CD4-positive, alpha-beta T cell treated with Interferon gamma for 1 hour (primary cell): ENCODE data around the gene TTC9.

Experiments used
- DNase-seq: peaks from one replicate; pipeline ENCODE4 v3.0.0-alpha.2; 2020

TTC9 gene

GRCh38 chr14:70646705-70647104, 5.0 kb downstream of the TTC9 start:
- no peak for DNase-seq

- no peak for DNase-seq
Measured at GRCh38 chr14:70648346-70648745, 6.6 kb downstream of the TTC9 start.

GRCh38 chr14:70649803-70650202, 8.1 kb downstream of the TTC9 start:
- DNase-seq, result no peak

- DNase-seq, result no peak
Measured at GRCh38 chr14:70651522-70651921, 9.8 kb downstream of the TTC9 start.

- DNase-seq, result no peak
Measured at GRCh38 chr14:70652871-70653270, 11.2 kb downstream of the TTC9 start.

DNA sequence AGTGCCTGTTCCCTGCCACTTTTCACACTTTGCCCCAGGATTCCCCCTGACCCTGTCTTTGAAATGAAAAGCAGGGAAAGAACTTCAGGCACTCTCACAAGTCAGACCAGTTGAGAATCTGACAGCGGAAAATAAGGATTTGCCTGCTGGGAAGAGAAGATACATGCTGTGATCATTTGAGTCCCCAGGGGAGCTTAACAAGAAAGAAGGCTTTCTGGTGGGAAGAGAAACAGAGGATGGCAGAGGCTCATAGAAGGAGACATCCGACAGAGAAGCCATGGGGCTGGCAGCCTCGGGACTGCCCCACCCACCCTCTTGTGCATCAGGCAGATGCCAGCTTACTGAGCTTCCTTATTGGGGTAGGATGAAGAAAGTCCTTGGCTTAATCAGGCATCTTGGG, 11.9 kb downstream of the TTC9 start:
- DNase-seq, result no peak

DNA sequence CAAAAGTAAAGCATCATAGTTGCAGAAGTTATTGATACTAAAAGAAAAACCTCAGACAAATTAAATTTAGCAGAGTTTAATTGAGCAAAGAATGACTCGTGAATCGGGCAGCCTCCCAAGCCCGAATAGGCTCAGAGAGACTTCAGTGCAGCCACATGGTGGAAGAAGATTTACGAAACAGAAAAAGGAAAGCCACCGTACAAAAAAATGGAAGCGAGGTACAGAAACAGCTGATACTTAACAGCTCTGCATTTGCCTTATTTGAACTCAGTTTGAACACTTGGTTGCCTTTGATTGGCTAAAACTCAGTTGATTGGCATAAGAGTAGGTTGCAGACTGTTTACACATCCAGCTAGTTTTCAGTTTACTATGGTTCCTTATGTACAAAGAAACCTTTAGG, 12.9 kb downstream of the TTC9 start:
- no peak for DNase-seq

- DNase-seq, result peak; percentile 84
Measured at GRCh38 chr14:70655110-70655826, 13.6 kb downstream of the TTC9 start.

- peak; percentile 53 for DNase-seq
Measured at GRCh38 chr14:70658899-70659298, 17.2 kb downstream of the TTC9 start.

GRCh38 chr14:70660967-70661893, 19.5 kb downstream of the TTC9 start:
- DNase-seq, result peak; percentile 59

- DNase-seq, result no peak
Measured at GRCh38 chr14:70662080-70662479, 20.4 kb downstream of the TTC9 start.

DNA sequence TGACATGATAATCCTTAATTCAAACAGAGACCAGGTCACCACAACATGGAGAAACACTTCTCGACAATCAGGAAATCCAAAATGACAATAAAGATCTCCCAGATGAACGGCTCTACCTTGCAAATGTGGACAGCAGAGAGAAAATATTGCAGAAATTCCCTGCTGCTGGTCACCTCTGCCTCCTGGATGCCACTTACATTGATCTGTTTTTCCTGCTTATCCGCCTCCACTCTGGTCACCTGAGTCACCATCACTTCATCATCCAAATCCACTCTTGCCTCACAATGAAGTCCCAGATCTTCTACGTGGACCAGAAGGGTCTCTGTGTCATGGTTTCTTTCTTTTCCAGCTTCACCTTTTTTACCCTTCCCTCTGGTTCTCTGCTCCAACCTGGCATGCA, 21.1 kb downstream of the TTC9 start:
- DNase-seq, result no peak

DNA sequence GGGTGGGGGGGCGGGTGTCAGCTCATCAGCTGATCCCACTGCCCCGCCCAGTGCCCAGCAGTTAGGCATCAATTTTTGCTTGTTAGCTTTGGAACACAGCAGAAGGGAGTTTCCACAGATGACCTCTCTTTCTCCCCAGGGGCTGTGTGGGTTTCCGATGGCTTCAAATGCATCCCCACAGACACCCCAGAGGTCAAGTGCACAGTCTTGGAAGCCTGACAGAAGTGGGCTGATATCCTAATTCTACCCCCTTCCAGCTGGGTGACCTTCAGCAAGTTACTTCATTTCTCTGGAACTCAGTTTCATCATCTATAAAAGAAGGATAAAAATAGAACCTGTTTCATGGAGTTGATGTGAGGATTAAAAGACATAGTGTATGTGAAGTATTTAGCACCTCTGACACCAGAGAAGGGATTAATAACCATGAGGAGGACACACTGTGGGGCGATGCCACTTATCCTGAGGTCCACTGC, 22.0 kb downstream of the TTC9 start:
- DNase-seq, result no peak

DNA sequence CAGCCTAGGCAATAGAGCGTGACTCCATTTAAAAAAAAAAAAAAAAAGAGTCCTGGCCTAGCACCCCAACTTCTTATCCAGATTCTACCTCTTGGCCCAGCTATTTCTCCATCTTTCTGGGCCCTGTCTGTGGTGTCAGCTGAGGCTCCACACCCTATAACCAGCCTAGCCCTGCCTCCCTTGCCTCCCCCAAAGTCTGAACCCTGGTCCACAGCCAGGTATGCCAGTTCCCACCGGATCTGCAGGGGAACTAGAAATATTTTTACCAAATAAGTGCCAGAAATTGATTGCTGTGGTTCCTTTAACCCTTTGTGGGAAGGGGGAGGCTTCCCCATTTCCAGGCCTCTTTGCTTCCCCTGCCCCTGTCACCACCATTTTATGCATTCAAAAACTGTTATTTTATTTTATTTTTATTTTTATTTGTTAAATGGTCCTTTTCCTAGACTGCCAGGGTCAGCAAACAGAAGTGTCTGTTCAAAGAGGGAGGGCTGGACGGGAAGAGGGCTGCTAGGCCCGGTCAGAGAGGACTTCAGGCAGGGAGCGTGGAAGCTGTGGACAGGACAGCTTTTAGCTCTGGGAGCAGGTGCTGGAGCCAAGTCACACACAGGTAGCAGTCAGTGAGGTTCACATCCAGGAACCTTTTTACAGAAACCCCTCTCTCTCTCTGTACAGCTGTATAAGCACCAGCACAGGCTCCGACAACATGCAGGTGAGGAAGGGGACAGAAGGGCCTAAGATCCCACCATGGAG, 23.2 kb downstream of the TTC9 start:
- DNase-seq, result no peak

GRCh38 chr14:70665448-70666360, 24.0 kb downstream of the TTC9 start:
- no peak for DNase-seq

DNA sequence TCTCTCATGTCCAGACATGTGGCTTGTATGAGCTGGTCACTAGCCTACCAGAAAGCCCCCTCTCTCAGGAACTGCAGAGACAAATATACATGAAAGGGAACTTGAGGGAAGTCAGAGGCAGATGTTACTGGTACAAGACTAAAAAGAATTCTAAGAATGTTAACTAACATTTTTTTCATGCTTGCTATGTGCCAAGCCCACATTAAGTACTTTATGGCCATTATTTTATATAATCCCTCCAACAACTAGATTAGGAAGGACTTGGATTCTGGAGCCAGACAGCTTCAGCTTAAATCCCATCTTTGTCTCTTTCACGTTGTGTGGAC, 24.6 kb downstream of the TTC9 start:
- no peak for DNase-seq

GRCh38 chr14:70670992-70671651, 29.4 kb downstream of the TTC9 start:
- no peak for DNase-seq

DNA sequence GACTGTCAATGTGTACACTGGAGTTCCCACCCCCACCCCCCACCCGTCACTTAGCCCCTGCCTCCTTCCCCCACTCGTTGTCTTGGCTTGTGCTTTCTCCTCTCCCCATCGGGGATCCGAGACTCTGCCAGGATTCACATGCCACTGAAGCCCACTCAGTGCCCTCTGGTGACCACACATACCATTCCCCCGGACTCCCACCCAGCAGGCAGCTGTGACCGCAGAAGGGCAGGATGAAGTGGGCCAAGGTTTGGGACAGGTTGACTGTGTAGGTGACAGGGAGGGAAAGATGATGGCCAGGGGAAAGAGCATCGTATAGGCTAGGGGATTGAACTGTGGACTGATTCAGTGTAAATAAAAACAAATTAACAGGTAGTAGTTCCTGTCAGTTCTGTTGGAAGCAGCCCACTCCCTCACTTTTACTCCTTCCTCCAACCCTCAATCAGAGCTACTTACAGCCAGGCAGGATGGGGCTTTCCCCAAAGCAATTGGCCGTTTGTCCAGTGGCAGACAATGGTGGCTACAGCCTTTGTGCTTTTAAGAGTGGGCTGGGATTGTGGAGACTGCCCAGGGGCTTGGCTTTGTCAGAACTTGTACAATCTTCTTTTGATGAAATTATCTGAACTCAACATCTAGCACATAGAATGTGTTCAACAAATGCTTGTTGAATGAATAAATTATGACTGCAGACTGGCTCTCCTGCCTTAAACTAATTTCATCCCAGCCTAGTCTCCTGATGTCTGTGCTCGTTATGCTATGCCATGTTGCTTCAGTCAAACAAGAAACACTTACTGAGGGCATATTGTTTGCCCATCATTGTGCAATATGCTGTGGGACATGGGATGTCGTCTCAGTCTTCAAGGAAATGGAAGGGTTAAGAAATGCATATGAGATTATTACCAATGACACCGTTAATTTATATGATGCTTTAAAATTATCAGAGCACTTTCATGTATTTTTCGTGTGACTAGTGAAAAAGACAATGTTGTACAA, 30.2 kb downstream of the TTC9 start:
- DNase-seq, result no peak

GRCh38 chr14:70677341-70677740, 35.6 kb downstream of the TTC9 start:
- DNase-seq, result no peak

GRCh38 chr14:70680748-70681147, 39.0 kb downstream of the TTC9 start:
- DNase-seq, result no peak

- DNase-seq, result no peak
Measured at GRCh38 chr14:70683983-70684382, 42.3 kb downstream of the TTC9 start.
